GM12874 (cell line): ENCODE measurements around the gene POU2F3.

Experiments used
- TF ChIP-seq, protein P1 (sequence below): IDR thresholded peaks from 2 replicates; pipeline ENCODE4 v1.5.1; 2011; ENCODE audit warnings: low read depth, mild to moderate bottlenecking, control low read depth, low read length, moderate library complexity; ENCODE audit not compliant: insufficient read depth

The POU2F3 gene

GRCh38 chr11:120270386-120270785 lies 30.4 kb downstream of the POU2F3 start:
- TF ChIP-seq, protein P1, sequence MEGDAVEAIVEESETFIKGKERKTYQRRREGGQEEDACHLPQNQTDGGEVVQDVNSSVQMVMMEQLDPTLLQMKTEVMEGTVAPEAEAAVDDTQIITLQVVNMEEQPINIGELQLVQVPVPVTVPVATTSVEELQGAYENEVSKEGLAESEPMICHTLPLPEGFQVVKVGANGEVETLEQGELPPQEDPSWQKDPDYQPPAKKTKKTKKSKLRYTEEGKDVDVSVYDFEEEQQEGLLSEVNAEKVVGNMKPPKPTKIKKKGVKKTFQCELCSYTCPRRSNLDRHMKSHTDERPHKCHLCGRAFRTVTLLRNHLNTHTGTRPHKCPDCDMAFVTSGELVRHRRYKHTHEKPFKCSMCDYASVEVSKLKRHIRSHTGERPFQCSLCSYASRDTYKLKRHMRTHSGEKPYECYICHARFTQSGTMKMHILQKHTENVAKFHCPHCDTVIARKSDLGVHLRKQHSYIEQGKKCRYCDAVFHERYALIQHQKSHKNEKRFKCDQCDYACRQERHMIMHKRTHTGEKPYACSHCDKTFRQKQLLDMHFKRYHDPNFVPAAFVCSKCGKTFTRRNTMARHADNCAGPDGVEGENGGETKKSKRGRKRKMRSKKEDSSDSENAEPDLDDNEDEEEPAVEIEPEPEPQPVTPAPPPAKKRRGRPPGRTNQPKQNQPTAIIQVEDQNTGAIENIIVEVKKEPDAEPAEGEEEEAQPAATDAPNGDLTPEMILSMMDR = no peak

DNA sequence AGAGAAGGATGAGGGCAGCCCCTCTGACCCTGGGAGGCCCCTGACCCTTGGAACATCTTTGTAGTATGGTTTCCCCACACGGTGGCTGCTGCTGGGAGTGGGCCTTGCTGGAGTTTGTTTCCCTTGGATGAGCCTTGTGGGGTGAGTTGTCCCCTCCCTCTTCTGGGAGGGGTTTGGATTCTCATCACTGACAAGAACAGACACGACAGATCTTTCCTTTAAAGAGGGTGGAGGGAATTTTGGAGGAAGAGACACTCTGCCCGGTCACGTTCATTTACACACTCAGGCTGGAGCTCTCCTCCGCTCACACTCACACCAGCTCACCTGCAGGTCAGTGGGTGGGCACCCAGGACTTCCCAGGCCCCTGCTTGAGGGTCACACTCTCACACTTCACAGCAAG lies 31.7 kb downstream of the POU2F3 start:
- TF ChIP-seq, protein P1 = no peak

DNA sequence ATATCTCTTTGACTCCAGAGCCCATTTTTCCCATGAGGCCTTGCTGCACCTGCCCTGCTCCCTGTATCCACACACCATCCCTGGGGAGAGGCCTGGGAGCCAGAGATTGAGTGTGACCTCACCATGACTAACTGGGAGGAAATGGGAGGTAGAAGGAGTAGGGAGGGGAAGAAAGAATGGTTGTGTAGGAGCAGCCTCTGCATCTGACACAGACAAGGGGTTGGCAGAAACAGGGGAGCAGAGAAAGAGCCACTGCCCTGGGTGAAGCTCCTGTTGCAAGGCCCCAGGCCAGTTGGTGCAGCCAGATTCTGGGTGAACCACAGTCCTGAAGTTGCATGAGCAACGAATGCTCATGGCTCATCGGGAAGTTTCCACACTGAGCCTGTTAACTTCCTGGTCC lies 32.4 kb downstream of the POU2F3 start:
- TF ChIP-seq, protein P1 = no peak

DNA sequence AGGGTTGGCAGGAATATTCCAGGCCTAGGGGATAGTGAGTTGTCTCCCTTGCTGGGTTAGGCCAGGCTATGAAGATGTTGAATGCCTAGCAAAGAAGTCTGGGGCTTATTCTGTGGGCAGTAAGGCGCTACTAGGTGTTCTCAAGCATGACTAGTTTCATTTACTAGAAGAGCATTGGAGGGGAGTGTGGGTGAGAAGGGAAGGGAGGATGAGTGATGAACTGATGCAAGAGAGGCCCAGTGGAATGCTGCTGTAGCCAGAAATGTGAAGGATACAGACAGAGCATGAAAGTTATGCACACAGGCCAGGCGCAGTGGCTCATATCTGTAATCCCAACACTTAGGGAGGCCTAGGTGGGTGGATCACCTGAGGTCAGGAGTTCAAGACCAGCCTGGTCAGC lies 33.5 kb downstream of the POU2F3 start:
- TF ChIP-seq, protein P1 = no peak

DNA sequence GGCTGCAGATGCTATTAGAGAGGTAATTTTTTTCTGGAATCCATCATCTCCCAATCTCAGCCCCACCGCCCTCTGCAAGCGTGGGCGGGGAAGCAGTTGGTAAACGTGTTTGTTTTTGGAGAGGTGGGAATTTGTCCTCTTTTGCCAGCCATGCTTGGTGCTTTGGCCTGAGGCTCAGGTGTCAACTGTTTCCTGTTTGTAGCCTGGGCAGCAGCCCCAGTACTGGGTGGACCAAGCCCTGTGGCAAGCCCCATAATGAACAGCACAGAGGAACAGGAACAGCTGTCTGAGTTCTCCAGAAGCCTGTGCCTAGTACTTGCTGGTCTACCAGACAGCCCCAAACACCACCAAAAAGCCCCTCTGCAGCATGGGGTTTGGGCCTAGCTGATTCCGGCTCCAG lies 39.6 kb downstream of the POU2F3 start:
- TF ChIP-seq, protein P1 = no peak

DNA sequence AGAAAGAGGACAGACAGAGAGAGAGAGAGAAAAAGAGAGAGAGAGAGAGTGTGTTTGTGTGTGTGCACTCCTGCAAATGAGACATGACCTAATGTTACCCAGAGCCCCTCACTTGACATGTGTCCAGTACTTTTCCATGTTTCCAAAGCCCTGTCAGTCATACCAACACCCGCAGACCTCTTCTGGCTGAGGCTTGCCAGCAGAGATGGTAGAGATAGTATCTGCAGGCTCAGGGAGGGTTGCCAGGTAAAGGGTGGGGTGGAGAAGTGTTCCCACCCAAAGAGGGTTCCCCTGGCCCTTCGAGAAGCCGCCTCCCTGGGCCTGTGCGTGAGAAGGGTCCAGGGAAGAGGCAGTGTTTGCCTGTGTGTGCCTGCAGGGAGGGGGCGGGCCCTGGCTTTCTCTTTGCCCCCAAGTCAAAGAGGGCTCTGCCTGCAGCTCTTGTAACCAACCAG lies 40.7 kb downstream of the POU2F3 start:
- TF ChIP-seq, protein P1 = no peak

- TF ChIP-seq, protein P1 = no peak
Measured at GRCh38 chr11:120281143-120281795, 41.3 kb downstream of the POU2F3 start.
